HG03469 (cell line): ENCODE measurements around the gene SLC39A11.

Experiments used
- ATAC-seq: cut with Tn5 transposase; IDR thresholded peaks from one replicate; pipeline ENCODE4 v1.9.1; 2021; ENCODE audit warnings: mild to moderate bottlenecking, moderate library complexity, moderate number of reproducible peaks; ENCODE audit not compliant: unreplicated experiment

Gene SLC39A11

DNA sequence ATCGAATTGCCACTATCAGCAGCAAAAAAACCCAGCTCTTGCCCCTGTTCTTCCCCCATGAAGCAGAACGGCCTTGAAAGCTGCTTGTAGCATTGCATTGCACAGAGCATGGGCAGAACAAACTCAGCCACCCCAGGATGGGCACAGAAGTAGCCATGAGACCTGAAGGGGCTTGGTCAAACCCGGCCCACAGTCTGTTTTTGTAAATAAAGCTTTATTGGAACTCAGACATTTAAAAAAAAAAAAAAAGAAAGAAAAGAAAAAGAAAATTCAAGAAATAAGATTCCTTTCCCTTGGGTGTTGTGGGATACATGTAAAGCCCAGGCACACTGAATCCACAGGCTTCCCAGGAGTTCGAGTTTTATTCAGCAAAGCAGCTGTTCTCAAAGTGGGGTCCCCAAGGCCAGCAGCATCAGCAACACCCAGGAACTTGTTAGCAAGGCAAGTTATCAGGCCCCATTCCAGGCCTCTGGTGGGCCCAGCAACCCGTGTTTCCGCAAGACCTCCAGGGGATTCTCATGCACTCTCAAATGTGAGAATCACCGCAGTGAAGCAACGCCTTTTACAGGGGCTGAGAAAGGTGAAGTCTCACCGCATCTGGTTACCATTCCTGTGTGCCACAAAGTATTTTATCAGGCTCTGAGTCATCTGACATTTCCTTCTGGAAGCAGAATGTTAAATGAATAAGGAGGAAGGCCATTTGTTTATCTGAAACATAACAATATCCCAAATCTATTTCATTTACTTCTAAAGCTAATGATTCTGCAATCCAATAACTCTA lies 108.2 kb downstream of the SLC39A11 start:
- no peak for ATAC-seq

- no peak for ATAC-seq
These were observed 109.8 kb downstream of the SLC39A11 start for GRCh38 chr17:72982680-72983079.

- ATAC-seq, result no peak
These were observed 113.8 kb downstream of the SLC39A11 start for GRCh38 chr17:72978593-72979218.

GRCh38 chr17:72977771-72978417 lies 114.6 kb downstream of the SLC39A11 start:
- ATAC-seq, result no peak

- ATAC-seq, result no peak
These were observed 115.3 kb downstream of the SLC39A11 start for GRCh38 chr17:72976971-72977770.

- no peak for ATAC-seq
These were observed 117.0 kb downstream of the SLC39A11 start for GRCh38 chr17:72975509-72975908.

- no peak for ATAC-seq
These were observed 117.8 kb downstream of the SLC39A11 start for GRCh38 chr17:72974605-72975232.

GRCh38 chr17:72972263-72972951 lies 120.1 kb downstream of the SLC39A11 start:
- no peak for ATAC-seq

DNA sequence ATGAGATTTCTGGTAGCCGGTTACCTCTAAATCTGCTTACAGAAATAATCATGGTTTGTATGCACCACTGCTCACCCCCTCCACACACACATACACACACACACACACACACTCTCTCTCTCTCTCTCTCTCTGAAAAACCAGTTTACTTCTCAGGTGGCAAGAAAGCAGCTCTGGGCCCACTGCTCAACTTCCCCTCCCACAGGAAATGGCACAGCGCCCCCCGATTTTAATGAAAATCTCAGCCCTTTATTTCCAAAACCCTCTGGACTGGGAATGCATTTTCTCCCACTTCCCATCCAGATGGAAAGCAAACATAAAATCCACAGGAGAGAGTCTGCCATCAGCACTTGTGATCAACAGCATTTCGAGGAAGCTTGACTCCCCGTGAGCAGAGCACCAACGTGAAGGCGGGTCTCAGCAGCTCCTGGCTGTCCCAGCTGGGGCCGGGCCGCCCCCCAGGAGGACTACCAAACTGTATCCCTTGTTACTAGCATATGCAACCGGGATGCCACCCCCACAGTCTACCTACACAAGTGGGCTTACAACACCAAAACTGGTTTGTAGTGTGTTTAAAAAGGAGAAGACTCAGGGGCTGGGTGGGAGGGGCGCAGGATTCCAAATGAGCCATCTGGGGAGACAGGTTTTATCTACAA lies 121.1 kb downstream of the SLC39A11 start:
- ATAC-seq, result no peak

- ATAC-seq, result no peak
These were observed 121.7 kb downstream of the SLC39A11 start for GRCh38 chr17:72970797-72971196.

- no peak for ATAC-seq
These were observed 122.2 kb downstream of the SLC39A11 start for GRCh38 chr17:72970246-72970645.

DNA sequence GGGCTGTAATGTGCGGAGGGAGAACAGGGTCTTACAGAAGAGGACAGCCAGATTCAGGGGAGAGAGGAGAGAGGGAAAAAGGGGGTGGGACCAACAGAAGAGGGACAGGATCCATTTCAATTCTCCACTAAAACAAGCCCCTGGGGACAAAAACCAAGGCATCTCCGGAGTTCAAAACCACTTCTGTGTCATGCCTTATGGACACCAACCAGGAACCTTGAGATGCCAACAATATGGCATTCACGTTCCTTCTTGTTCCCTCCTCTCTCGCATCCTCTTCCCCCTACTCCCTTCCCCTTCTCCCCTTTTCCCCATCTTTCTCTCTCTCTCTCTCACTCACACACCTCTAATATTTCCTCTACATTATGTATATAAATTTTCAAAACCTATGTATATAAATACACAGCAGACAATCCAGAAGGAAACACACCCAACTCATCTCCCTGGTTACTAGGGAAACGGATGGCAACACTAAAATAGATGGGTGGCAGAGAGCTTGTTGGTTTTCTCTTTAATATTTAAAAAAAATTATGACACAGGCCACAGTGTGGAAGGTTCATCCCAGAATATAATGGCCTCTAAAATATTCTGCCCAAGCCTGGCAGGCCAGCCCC lies 123.1 kb downstream of the SLC39A11 start:
- ATAC-seq, result no peak

DNA sequence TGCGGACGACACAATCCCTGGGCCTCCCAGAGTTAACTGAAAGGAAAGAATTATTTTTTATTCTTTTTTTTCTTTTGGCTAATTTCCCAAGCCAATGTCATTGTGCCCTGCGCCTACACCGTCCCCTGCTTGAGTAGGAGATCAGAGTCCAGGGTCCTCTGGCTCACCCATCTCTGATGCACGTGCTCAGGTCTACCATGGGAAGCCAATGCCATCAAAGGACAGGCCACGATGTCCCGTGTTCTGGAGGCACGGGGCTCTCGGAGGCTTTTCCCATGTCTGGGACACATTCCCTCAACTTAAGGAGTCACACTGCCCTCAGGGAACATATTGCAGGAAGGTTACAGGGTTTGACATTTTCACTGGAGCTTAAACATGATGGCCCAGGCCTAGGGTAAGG lies 123.7 kb downstream of the SLC39A11 start:
- no peak for ATAC-seq

DNA sequence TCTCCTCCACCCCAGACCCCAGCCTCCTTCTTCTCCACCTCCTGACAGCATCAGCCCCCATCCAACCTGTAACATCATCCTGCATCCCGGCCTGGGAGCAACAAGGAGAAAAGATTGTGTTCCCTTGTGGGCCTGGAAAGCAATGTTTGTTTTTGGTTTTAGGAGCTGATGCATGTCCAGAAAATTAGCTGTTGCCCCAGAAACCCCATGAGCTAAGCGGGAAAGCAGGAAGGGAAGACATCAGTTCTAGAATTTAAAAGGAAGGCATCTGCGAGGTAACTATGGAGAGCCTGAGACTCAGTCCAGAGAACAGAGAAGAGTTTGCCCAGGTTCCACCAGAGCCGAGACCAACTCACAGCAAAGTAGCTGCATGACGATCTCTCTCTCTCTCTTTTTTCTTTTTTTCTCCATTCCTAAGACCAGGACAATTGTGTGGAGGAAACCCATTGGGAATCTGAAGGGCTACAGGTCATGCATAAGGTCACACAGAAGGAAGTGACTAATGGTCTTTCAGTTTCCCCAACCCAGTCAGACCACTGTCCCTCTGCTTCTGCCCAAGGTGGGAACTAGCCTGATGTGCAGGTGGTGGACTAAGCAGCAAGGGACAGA lies 124.4 kb downstream of the SLC39A11 start:
- no peak for ATAC-seq

DNA sequence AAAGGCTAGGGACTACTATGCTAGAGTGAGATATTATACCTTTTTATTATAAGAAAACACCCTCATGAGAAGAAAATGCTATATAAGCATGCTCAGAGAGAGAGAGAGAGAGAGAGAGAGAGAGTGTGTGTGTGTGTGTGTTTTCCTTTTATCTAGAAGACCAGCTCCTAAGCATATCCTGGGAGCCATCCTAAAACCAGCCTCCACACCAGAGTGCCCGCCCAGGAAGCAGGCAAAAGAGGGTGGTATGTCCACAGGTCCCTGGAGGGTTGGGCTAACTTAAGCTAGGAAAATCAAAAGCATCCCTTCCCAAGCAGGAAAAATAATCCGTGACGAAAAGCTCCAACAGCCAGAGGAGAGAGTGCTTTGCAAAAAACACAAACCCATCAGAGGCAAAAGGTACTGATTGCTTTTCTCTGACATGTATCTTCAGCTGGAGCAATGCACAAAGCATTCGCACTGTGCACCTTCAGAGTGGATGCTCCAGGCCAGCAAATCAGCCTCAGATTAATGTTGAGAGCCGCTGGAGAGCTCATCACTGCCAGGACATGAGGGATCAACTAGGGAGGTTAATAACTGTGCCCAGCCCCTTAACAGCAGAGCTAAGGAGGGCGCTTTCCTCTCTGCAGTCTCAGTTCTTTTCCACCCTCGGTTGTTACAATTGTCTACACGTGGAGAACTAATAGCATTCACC lies 125.1 kb downstream of the SLC39A11 start:
- no peak for ATAC-seq

GRCh38 chr17:72962106-72962505 lies 130.4 kb downstream of the SLC39A11 start:
- ATAC-seq, result no peak

DNA sequence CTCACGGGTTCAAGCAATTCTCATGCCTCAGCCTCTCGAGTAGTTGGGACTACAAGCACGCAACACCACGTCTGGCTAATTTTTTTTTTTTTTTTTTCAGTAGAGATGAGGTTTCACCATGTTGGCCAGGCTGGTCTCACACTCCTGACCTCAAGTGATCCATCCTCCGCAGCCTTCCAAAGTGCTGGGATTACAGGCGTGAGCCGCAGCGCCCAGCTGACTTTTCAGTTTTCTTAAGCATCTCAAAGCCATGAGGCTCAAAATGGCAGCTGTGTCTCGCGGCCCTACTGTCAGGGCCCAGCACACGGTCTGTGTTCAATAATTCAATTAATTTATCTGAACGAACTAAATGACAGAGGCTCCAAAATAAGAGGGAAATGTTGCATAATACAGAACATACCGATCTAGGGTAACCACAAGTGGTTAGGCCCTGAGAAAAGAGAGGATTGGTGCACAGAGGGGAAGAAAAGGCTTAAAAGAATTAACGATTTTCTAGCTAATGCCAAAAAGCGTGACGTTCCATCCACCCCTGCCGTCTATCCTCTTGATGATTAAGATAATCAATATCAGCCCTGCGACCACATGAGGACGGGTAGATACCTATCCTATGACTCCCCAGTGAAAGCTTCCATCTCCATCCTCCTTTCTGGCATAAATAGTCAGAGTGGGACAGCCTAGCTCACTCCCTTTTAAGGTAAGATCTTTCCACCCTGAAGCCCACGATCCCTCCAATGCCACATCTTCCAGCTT lies 136.9 kb downstream of the SLC39A11 start:
- no peak for ATAC-seq
